Caki2 (cell line): Measurements from ENCODE around the gene ATF4. TPM values are rescaled to one million over a fixed set of nuclear protein-coding genes. Genes with fewer than 3 reads are reported as not detected.

ENCODE experiments used
- DNase-seq: peaks from one replicate; pipeline ENCODE4 v3.0.0-alpha.2; 2015; ENCODE audit warnings: low read depth
- in situ Hi-C: cut with HindIII; loops from 2 replicates; pipeline ENCODE4 v1.10.0; 2016; ENCODE audit warnings: low sequenced_read_pairs, low pct_unique_long_range_greater_than_20kb, mixed read lengths
- total RNA-seq: library from RNA; depleted of rRNA; stranded (reverse); fragments of >200 nt; shearing (Covaris generic); gene quantifications from 2 replicates; pipeline ENCODE4 v1.2.3, GENCODE V29; 2014; ENCODE audit warnings: low replicate concordance

Gene ATF4
- total RNA-seq, 1 experiment from 2014 or later = 505 TPM

GRCh38 chr22:39535831-39536449 lies 15.6 kb downstream of the ATF4 start:
- no peak for DNase-seq
- in situ Hi-C loops = no loop called here

GRCh38 chr22:39536711-39537110 lies 16.3 kb downstream of the ATF4 start:
- no peak for DNase-seq
- in situ Hi-C loops = no loop called here

- in situ Hi-C loops = no loop called here
These were observed 17.6 kb downstream of the ATF4 start for GRCh38 chr22:39537975-39538374.

GRCh38 chr22:39543095-39543494 lies 22.7 kb downstream of the ATF4 start:
- in situ Hi-C loops = no loop called here
- no peak for DNase-seq

More at GRCh38 chr22:39537975-39538374, 17.6 kb downstream of the ATF4 start:
- DNase-seq = no peak

GRCh38 chr22:39545386-39546365 lies 25.3 kb downstream of the ATF4 start:
- DNase-seq = peak; percentile 70
- in situ Hi-C loops = no loop called here

- in situ Hi-C loops = no loop called here
- DNase-seq = no peak
These were observed 26.7 kb downstream of the ATF4 start for GRCh38 chr22:39546889-39547586.

- DNase-seq = no peak
- in situ Hi-C loops = no loop called here
These were observed 27.2 kb downstream of the ATF4 start for GRCh38 chr22:39547587-39547947.

GRCh38 chr22:39553429-39553828 lies 33.1 kb downstream of the ATF4 start:
- DNase-seq = no peak
- in situ Hi-C loops = no loop called here

GRCh38 chr22:39554151-39554550 lies 33.8 kb downstream of the ATF4 start:
- in situ Hi-C loops = no loop called here
- no peak for DNase-seq

- DNase-seq = no peak
These were observed 36.8 kb downstream of the ATF4 start for GRCh38 chr22:39556970-39557841.

GRCh38 chr22:39558254-39558727 lies 37.9 kb downstream of the ATF4 start:
- in situ Hi-C loops = no loop called here
- DNase-seq = no peak

More at GRCh38 chr22:39556970-39557841, 36.8 kb downstream of the ATF4 start:
- in situ Hi-C loops = no loop called here

- no peak for DNase-seq
- in situ Hi-C loops = no loop called here
These were observed 38.6 kb downstream of the ATF4 start for GRCh38 chr22:39558950-39559349.

- in situ Hi-C loops = no loop called here
- no peak for DNase-seq
These were observed 39.2 kb downstream of the ATF4 start for GRCh38 chr22:39559456-39560105.

GRCh38 chr22:39560127-39560526 lies 39.8 kb downstream of the ATF4 start:
- in situ Hi-C loops = no loop called here

GRCh38 chr22:39562839-39563489 lies 42.6 kb downstream of the ATF4 start:
- DNase-seq = no peak

More at GRCh38 chr22:39560127-39560526, 39.8 kb downstream of the ATF4 start:
- DNase-seq = no peak

GRCh38 chr22:39563571-39564428 lies 43.4 kb downstream of the ATF4 start:
- in situ Hi-C loops = no loop called here
- no peak for DNase-seq

More at GRCh38 chr22:39562839-39563489, 42.6 kb downstream of the ATF4 start:
- in situ Hi-C loops = no loop called here
